ENCODE results near the gene MLXIP.

- TF ChIP-seq POLR2A (IDR thresholded peaks at IDR 0.05) (no peak), CTCF (IDR thresholded peaks at IDR 0.05) (no peak)
Observed at GRCh38 chr12:122139941-122140340, 61.4 kb downstream of the MLXIP start.
